H1 (cell line): ENCODE measurements around the gene NACAD. TPM values are rescaled to one million over a fixed set of nuclear protein-coding genes. Genes with fewer than 3 reads are reported as not detected.

ENCODE experiments used
- CTCF ChIA-PET: fragments of 300-600 bp; sonication (Branson Sonifier 250); formaldehyde crosslinking; loops from one replicate; lab custom pipeline; 2021; ENCODE audit not compliant: partially characterized antibody; lab: Charles Lee
- POLR2A ChIA-PET: fragments of 300-600 bp; sonication (Branson Sonifier 250); formaldehyde crosslinking; loops from one replicate; lab custom pipeline; 2021; ENCODE audit warnings: inconsistent platforms; ENCODE audit not compliant: partially characterized antibody; lab: Charles Lee
- DNase-seq, 2 experiments: peaks; one replicate each; pipeline versions ENCODE4 v3.0.0 to v3.0.0-alpha.2; 2010 to 2022; ENCODE audit warnings: low spot score in 2 of 2, low read depth in 1 of 2, mixed read lengths in 1 of 2
- FAIRE-seq: peaks from 2 replicates; lab custom pipeline; 2011; peaks lifted over from hg19 to GRCh38; lab: Jason Lieb, UNC
- H2AFZ ChIP-seq: 2 replicates; pipeline ENCODE4 v1.8.1; 2012; ENCODE audit warnings: low read length, inconsistent platforms
- H2AK5ac ChIP-seq: 2 replicates; pipeline ENCODE4 v1.6.1; 2013; ENCODE audit warnings: low read depth, low read length
- H2BK120ac ChIP-seq: replicated peaks from 2 replicates; pipeline ENCODE3; 2013; ENCODE audit warnings: low read depth, low read length, inconsistent platforms
- H2BK12ac ChIP-seq: 2 replicates; pipeline ENCODE4 v1.6.1; 2013; ENCODE audit warnings: low read depth, low read length
- H2BK15ac ChIP-seq: 2 replicates; pipeline ENCODE4 v1.6.1; 2013; ENCODE audit warnings: low read length
- H2BK20ac ChIP-seq: 2 replicates; pipeline ENCODE4 v1.6.1; 2013; ENCODE audit warnings: low read length
- H2BK5ac ChIP-seq: 2 replicates; pipeline ENCODE4 v1.6.1; 2013; ENCODE audit warnings: low read depth, low read length
- H3K14ac ChIP-seq: 2 replicates; pipeline ENCODE4 v1.6.1; 2013; ENCODE audit warnings: inconsistent platforms; ENCODE audit not compliant: insufficient read length
- H3K18ac ChIP-seq: 2 replicates; pipeline ENCODE4 v1.6.1; 2013; ENCODE audit warnings: low read length; ENCODE audit errors: extremely low read depth
- H3K23ac ChIP-seq: 2 replicates; pipeline ENCODE4 v1.6.1; 2013; ENCODE audit warnings: inconsistent platforms; ENCODE audit not compliant: insufficient read length
- H3K23me2 ChIP-seq: 2 replicates; pipeline ENCODE4 v1.6.1; 2013; ENCODE audit warnings: low read depth, low read length
- H3K27ac ChIP-seq: 2 replicates; pipeline ENCODE4 v1.6.1; 2011; ENCODE audit warnings: low read depth, low read length, inconsistent platforms
- H3K27me3 ChIP-seq, 4 experiments: replicated peaks in 1 of 4; 1 replicate in 1 of 4; 2 replicates in 3 of 4; pipeline versions ENCODE4 v1.6.1 to v1.8.1; 2011 to 2013; ENCODE audit warnings: low read length in 3 of 4, mild to moderate bottlenecking in 3 of 4, inconsistent platforms in 2 of 4, mixed read lengths in 2 of 4, moderate library complexity in 1 of 4; ENCODE audit not compliant: control insufficient read depth in 3 of 4, insufficient read depth in 3 of 4; ENCODE audit errors: extremely low read depth in 1 of 4
- H3K36me3 ChIP-seq, 4 experiments: 2 replicates each; pipeline versions ENCODE4 v1.6.1 to v1.8.1; 2011 to 2013; ENCODE audit warnings: mild to moderate bottlenecking in 4 of 4, low read length in 3 of 4, moderate library complexity in 2 of 4, control low read depth in 1 of 4, inconsistent platforms in 1 of 4; ENCODE audit not compliant: insufficient read depth in 4 of 4, control insufficient read depth in 2 of 4
- H3K4ac ChIP-seq: replicated peaks from 2 replicates; pipeline ENCODE3; 2013; ENCODE audit warnings: low read length, low read depth, mixed read lengths, inconsistent platforms; ENCODE audit not compliant: insufficient read length
- H3K4me1 ChIP-seq, 4 experiments: replicated peaks in 1 of 4; 1 replicate in 1 of 4; 2 replicates in 3 of 4; pipeline versions ENCODE4 v1.6.1 to v1.8.1; 2011 to 2013; ENCODE audit warnings: low read length in 3 of 4, inconsistent platforms in 2 of 4, mixed read lengths in 1 of 4; ENCODE audit not compliant: insufficient read depth in 4 of 4, control insufficient read depth in 3 of 4
- H3K4me2 ChIP-seq, 2 experiments: 2 replicates each; pipeline versions ENCODE4 v1.6.1 to v1.8.1; 2011 to 2013; ENCODE audit warnings: low read depth in 2 of 2, low read length in 2 of 2, control low read depth in 1 of 2, inconsistent platforms in 1 of 2, mild to moderate bottlenecking in 1 of 2; ENCODE audit not compliant: insufficient read depth in 1 of 2
- H3K4me3 ChIP-seq, 4 experiments: fragments of 200-600, 300-600 bp in 1 of 4; sonication (generic), shearing (Covaris generic), sonication (Bioruptor Twin) in 1 of 4; 2 replicates each; pipeline versions ENCODE4 v1.5.1 to v1.8.1; 2011 to 2016; ENCODE audit warnings: low read length in 4 of 4, low read depth in 3 of 4, control low read depth in 2 of 4, inconsistent platforms in 2 of 4, mild to moderate bottlenecking in 2 of 4, mixed read lengths in 1 of 4, moderate library complexity in 1 of 4; ENCODE audit not compliant: insufficient read depth in 2 of 4; ENCODE audit errors: extremely low read depth in 1 of 4
- H3K56ac ChIP-seq: replicated peaks from 2 replicates; pipeline ENCODE3; 2013; ENCODE audit warnings: low read depth, mild to moderate bottlenecking, mixed read lengths, low read length, inconsistent platforms; ENCODE audit not compliant: insufficient read length
- H3K79me1 ChIP-seq: 2 replicates; pipeline ENCODE4 v1.6.1; 2013; ENCODE audit warnings: low read depth, low read length, control low read depth
- H3K79me2 ChIP-seq, 2 experiments: 2 replicates each; pipeline versions ENCODE4 v1.6.1 to v1.8.1; 2012 to 2013; ENCODE audit warnings: low read length in 2 of 2, mild to moderate bottlenecking in 2 of 2, inconsistent platforms in 1 of 2; ENCODE audit not compliant: insufficient read depth in 2 of 2, control insufficient read depth in 1 of 2
- H3K9ac ChIP-seq, 4 experiments: replicated peaks in 1 of 4; 1 replicate in 1 of 4; 2 replicates in 3 of 4; pipeline versions ENCODE4 v1.6.1 to v1.8.1; 2011 to 2013; ENCODE audit warnings: low read depth in 3 of 4, low read length in 3 of 4, control low read depth in 2 of 4, mild to moderate bottlenecking in 2 of 4, moderate library complexity in 2 of 4, inconsistent platforms in 1 of 4; ENCODE audit errors: extremely low read depth in 1 of 4
- H3K9me3 ChIP-seq, 2 experiments: 2 replicates each; pipeline versions ENCODE4 v1.6.1 to v1.8.1; 2012 to 2013; ENCODE audit warnings: mild to moderate bottlenecking in 2 of 2, moderate library complexity in 2 of 2, control low read depth in 1 of 2, inconsistent platforms in 1 of 2, low read depth in 1 of 2, low read length in 1 of 2, mixed read lengths in 1 of 2; ENCODE audit not compliant: insufficient read depth in 2 of 2
- H4K20me1 ChIP-seq, 2 experiments: replicated peaks in 1 of 2; 2 replicates each; pipeline versions ENCODE3 to v1.8.1; 2011 to 2013; ENCODE audit warnings: inconsistent platforms in 2 of 2, low read length in 2 of 2, mild to moderate bottlenecking in 1 of 2; ENCODE audit not compliant: insufficient read depth in 2 of 2, control insufficient read depth in 1 of 2
- H4K5ac ChIP-seq: 2 replicates; pipeline ENCODE4 v1.6.1; 2013; ENCODE audit warnings: low read length, low read depth, mixed read lengths, inconsistent platforms; ENCODE audit not compliant: insufficient read length
- H4K8ac ChIP-seq: 2 replicates; pipeline ENCODE4 v1.8.0; 2013; ENCODE audit warnings: mild to moderate bottlenecking, moderate library complexity, low read length, inconsistent platforms; ENCODE audit not compliant: insufficient read depth; ENCODE audit errors: extremely low read depth
- H4K91ac ChIP-seq: replicated peaks from 2 replicates; pipeline ENCODE3; 2013; ENCODE audit warnings: low read length, mixed read lengths, inconsistent platforms; ENCODE audit not compliant: insufficient read length
- ASH2L ChIP-seq: fragments of 200-600, 300-600 bp; sonication (generic); IDR thresholded peaks from one replicate; pipeline ENCODE4 v1.7.1; 2017; ENCODE audit warnings: low read length
- CBX8 ChIP-seq: fragments of 300-800, 300-1000 bp; sonication (generic); IDR thresholded peaks from 2 replicates; pipeline ENCODE4 v1.7.1; 2016; ENCODE audit warnings: low read depth, low read length, borderline replicate concordance
- JUND ChIP-seq: IDR thresholded peaks from 2 replicates; pipeline ENCODE4 v1.6.1; 2011; ENCODE audit warnings: mild to moderate bottlenecking, improper control_type of control experiment, low read length
- KDM1A ChIP-seq: fragments of 200-600, 300-600 bp; sonication (generic); IDR thresholded peaks from 2 replicates; pipeline ENCODE4 v1.7.1; 2016; ENCODE audit warnings: mild to moderate bottlenecking, low read length, borderline replicate concordance
- SAP30 ChIP-seq: fragments of 300-600 bp; sonication (generic); IDR thresholded peaks from 2 replicates; pipeline ENCODE4 v1.7.1; 2012; ENCODE audit warnings: low read length, moderate library complexity, mild to moderate bottlenecking, inconsistent platforms; ENCODE audit not compliant: insufficient read depth, insufficient replicate concordance
- SRF ChIP-seq: IDR thresholded peaks from 2 replicates; pipeline ENCODE4 v1.6.1; 2011; ENCODE audit warnings: mild to moderate bottlenecking, low read depth, low read length, moderate library complexity
- TAF1 ChIP-seq: IDR thresholded peaks from 2 replicates; pipeline ENCODE4 v1.6.1; 2011; ENCODE audit warnings: mild to moderate bottlenecking, low read depth, low read length
- WGBS, 2 experiments: shearing (Covaris generic) in 1 of 2; methylation state at CpG; one replicate each; pipeline versions ENCODE4 v1.1.6 to v1.1.7; 2013 to 2015; ENCODE audit warnings: low lambda C conversion rate in 2 of 2, mixed read lengths in 2 of 2, inconsistent platforms in 1 of 2, low coverage in 1 of 2, missing lambda C conversion rate in 1 of 2; ENCODE audit not compliant: insufficient replicate concordance in 2 of 2, insufficient coverage in 1 of 2, insufficient read length in 1 of 2; ENCODE audit errors: extremely low coverage in 1 of 2, missing lambda C conversion rate in 1 of 2; 5-methylcytosine and 5-hydroxymethylcytosine counted together
- polyA plus RNA-seq, 7 experiments: library from polyadenylated mRNA; depleted of rRNA in 3 of 7; stranded (reverse) in 5 of 7; unstranded in 2 of 7; fragments of >200 nt in 5 of 7; fragments of 200-250 nt in 2 of 7; gene quantifications; 1 replicate in 5 of 7; 2 replicates in 1 of 7; 4 replicates in 1 of 7; pipeline versions ENCODE4 v1.2.1 to v1.2.3, GENCODE V29; 2011 to 2013; ENCODE audit warnings: missing spikeins in 2 of 7, mixed read lengths in 2 of 7
- total RNA-seq: library from RNA; stranded (reverse); fragmentation: NEBNext Ultra II Directional; extraction: Animal tissue kit (Norgen Biotek cat#: 25700); gene quantifications from 2 replicates; pipeline ENCODE4 v1.2.1, GENCODE V29; 2021

Gene NACAD
- total and polyA plus RNA-seq, 2 of the 8 experiments (the other 6 are each of a cell fraction or from before 2014, with no cell fraction given): 1.3 to 6.0 TPM

DNA sequence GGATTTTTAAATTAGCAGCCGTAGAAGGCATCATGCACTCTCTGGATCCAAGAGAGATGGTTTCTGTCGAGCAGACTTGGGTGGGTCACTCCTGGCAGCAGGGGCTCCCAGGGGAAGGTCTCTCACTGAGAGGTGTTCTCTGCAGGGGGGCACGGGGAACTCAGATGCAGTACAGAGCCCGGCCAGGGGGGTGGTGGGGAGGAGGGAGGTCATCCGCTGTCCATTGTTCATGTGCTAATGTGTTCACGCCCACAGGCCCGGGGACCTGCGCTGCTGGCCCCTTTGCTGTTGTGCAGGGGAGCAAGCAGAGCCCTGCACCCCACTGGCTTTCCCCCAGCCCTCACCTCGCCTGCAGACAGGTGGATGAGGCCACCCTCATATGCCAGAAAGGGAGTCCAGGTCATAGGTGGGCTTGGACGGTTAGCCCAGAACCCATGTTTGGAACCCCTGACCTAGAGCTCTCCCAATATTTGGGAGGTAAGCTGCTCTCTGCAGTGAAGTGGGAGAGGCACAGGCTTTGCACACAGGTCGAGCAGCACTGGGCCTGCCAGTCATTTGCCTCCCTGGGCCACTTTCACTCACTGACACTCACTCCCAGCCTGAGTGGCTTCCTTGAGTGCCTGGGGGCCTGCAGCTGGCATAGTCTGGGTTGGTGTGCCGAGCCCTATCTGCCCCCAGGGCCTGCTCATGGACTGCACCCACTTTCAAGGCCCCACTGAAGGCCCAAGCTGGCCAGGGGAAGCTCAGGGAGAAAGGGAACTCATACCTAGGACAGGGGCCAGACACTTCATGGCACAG is 35.3 kb upstream of the NACAD start:
- TF ChIP-seq ASH2L: peak; percentile 32
- TF ChIP-seq SRF: no peak
- TF ChIP-seq KDM1A: no peak
- TF ChIP-seq CBX8: no peak
- TF ChIP-seq SAP30: no peak
- no peak for TF ChIP-seq TAF1
- TF ChIP-seq JUND: no peak
- no peak overlapping the region for H3K4me3 ChIP-seq
- H3K27me3 ChIP-seq: no peaks in the 10 kb centered on the region
- no peak for FAIRE-seq
- H3K79me2 ChIP-seq: no peaks in the 10 kb centered on the region
- peak overlapping the region; percentile 61; the same call in 1 of the 2 replicates for H2BK20ac ChIP-seq
- H3K18ac ChIP-seq: peak overlapping the region; percentile 78
- no peaks in the 10 kb centered on the region for H3K79me1 ChIP-seq
- peak overlapping the region; percentile 32; the same call in 1 of the 2 replicates for H2BK5ac ChIP-seq
- DNase-seq: peak in 1 of 2 experiments; percentile 56
- peak overlapping the region; percentile 87 for H4K91ac ChIP-seq
- peak overlapping the region; percentile 57; the same call in 1 of the 2 replicates for H4K8ac ChIP-seq
- H3K4me1 ChIP-seq: peaks cover 0 to 13% (median 10%) of the 10 kb centered on the region in 4 experiments; a peak in 6 of 7 replicates
- no peak overlapping the region for H2AK5ac ChIP-seq
- peak overlapping the region; percentile 9 to 26; a peak in 2 of 4 replicates for H3K4me2 ChIP-seq
- peak overlapping the region; percentile 21 for H4K5ac ChIP-seq
- H3K56ac ChIP-seq: no peak overlapping the region
- WGBS, 2 experiments: 68% methylated on average over 8 of the region's 12 CpGs; no CpG with 5 or more reads in 1 of the 2 experiments
- H2BK15ac ChIP-seq: peak overlapping the region; percentile 92; the same call in 1 of the 2 replicates
- H3K14ac ChIP-seq: no peak overlapping the region
- H3K36me3 ChIP-seq: no peaks in the 10 kb centered on the region
- no peak overlapping the region for H2BK120ac ChIP-seq
- H3K27ac ChIP-seq: no peak overlapping the region
- POLR2A ChIA-PET: interaction anchor here (1.8 to 6.5 kb wide), 3 partner anchors 10 to 138 kb away, joined by 4 to 43 read pairs (median 6); partner anchors contain the start of gene TBRG4
- H3K23ac ChIP-seq: no peak overlapping the region
- no peak overlapping the region; a peak in 1 of 7 replicates for H3K9ac ChIP-seq
- H3K9me3 ChIP-seq: no peaks in the 10 kb centered on the region
- H3K23me2 ChIP-seq: no peaks in the 10 kb centered on the region
- H3K4ac ChIP-seq: peak overlapping the region; percentile 65
- CTCF ChIA-PET: interaction anchor here (0.6 to 5.5 kb wide), 8 partner anchors 9 to 1044 kb away, joined by 3 to 39 read pairs (median 4); no protein-coding TSS in a partner anchor
- H4K20me1 ChIP-seq: no peaks in the 10 kb centered on the region
- H2BK12ac ChIP-seq: peak overlapping the region; percentile 50; the same call in 1 of the 2 replicates
- H2AFZ ChIP-seq: 0 out of 2 replicates have a peak overlapping the region, but pooled peaks have one; percentile 12
